Measurements from ENCODE around the gene PCBP3. TPM values are rescaled to one million over a fixed set of nuclear protein-coding genes. Genes with fewer than 3 reads are reported as not detected.

Gene PCBP3
- total and polyA plus RNA-seq, 4 donors, result 0.36 to 1.6 (median 0.42) TPM

DNA sequence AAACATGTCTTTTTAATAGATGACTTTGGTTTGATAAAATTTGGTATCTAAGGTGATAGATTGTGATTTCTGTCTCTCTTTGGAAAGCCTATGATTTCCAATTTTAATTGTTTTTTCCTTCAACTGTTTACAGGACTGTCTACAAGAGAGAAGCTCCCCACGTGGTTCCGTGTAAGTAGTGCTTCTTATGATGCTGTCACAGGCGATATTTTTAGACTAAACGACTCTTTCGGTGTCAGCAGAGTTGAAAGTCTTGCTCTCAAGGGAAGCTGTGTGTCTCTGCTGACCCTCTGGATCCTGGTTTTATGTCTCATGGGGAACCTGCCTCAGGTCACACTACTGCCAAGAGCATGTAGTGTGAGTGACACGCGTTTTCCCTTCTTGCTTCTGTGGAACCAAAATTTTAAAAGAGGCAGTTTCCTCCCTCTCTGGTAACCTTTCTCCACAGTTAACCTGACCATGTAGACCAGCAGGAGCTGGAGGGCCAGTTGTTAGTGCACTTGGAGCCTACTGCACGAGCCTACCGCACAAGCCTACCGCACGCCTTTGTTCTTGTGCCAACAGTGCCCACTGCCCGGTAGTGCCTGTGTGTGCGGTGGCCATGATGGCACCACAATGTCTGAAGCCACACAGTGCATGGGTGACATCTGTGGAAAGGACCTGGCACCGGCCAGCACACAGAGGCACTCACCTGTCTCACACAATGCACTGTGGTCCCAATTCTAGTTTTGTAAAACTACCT lies 91.9 kb downstream of the PCBP3 start:
- no peaks in the 10 kb centered on the region for H3K4me1 ChIP-seq (ENCODE audit: control insufficient read depth in 4 of 4, insufficient read depth in 4 of 4, low read length in 3 of 4)
- no peak overlapping the region for H3K4me3 ChIP-seq (ENCODE audit: low read depth in 1 of 3, low read length in 3 of 3)
- no peak overlapping the region for H3K27ac ChIP-seq (ENCODE audit: low read depth in 1 of 2, low read length in 2 of 2)
- no peaks in the 10 kb centered on the region for H3K9me3 ChIP-seq (ENCODE audit: control insufficient read depth in 4 of 4, low read length in 3 of 4)
- no peak for DNase-seq (ENCODE audit: low spot score)
- TF ChIP-seq EGR1 (IDR thresholded peaks at IDR 0.05; ENCODE audit: low read depth in 2 of 2), result no peak
- no peak for TF ChIP-seq TAF1 (conservative IDR thresholded peaks at IDR 0.05)
- no peak for TF ChIP-seq HNF4G (IDR thresholded peaks at IDR 0.05)
- TF ChIP-seq, protein P1, sequence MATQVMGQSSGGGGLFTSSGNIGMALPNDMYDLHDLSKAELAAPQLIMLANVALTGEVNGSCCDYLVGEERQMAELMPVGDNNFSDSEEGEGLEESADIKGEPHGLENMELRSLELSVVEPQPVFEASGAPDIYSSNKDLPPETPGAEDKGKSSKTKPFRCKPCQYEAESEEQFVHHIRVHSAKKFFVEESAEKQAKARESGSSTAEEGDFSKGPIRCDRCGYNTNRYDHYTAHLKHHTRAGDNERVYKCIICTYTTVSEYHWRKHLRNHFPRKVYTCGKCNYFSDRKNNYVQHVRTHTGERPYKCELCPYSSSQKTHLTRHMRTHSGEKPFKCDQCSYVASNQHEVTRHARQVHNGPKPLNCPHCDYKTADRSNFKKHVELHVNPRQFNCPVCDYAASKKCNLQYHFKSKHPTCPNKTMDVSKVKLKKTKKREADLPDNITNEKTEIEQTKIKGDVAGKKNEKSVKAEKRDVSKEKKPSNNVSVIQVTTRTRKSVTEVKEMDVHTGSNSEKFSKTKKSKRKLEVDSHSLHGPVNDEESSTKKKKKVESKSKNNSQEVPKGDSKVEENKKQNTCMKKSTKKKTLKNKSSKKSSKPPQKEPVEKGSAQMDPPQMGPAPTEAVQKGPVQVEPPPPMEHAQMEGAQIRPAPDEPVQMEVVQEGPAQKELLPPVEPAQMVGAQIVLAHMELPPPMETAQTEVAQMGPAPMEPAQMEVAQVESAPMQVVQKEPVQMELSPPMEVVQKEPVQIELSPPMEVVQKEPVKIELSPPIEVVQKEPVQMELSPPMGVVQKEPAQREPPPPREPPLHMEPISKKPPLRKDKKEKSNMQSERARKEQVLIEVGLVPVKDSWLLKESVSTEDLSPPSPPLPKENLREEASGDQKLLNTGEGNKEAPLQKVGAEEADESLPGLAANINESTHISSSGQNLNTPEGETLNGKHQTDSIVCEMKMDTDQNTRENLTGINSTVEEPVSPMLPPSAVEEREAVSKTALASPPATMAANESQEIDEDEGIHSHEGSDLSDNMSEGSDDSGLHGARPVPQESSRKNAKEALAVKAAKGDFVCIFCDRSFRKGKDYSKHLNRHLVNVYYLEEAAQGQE (IDR thresholded peaks at IDR 0.05), result no peak
- TF ChIP-seq NR2F2 (IDR thresholded peaks at IDR 0.05), result no peak
- no peak for TF ChIP-seq FOXA2 (IDR thresholded peaks at IDR 0.05)
- no peak for TF ChIP-seq JUND (IDR thresholded peaks at IDR 0.05)
- TF ChIP-seq RAD21 (IDR thresholded peaks at IDR 0.05), result no peak
- TF ChIP-seq, protein P2, sequence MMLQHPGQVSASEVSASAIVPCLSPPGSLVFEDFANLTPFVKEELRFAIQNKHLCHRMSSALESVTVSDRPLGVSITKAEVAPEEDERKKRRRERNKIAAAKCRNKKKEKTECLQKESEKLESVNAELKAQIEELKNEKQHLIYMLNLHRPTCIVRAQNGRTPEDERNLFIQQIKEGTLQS (IDR thresholded peaks at IDR 0.05), result no peak
- H3K36me3 ChIP-seq (ENCODE audit: control insufficient read depth in 4 of 4, insufficient read depth in 3 of 4, low read depth in 1 of 4, low read length in 3 of 4), result no peaks in the 10 kb centered on the region
- peaks cover 0 to 5% (median 0%) of the 10 kb centered on the region in 4 donors for H3K27me3 ChIP-seq (ENCODE audit: control insufficient read depth in 4 of 4, insufficient read depth in 4 of 4, low read length in 3 of 4)
- no peak overlapping the region for H3K9ac ChIP-seq (ENCODE audit: low read depth in 1 of 2, low read length in 2 of 2)
- WGBS, result 83% methylated on average over 14 of the region's 14 CpGs

DNA sequence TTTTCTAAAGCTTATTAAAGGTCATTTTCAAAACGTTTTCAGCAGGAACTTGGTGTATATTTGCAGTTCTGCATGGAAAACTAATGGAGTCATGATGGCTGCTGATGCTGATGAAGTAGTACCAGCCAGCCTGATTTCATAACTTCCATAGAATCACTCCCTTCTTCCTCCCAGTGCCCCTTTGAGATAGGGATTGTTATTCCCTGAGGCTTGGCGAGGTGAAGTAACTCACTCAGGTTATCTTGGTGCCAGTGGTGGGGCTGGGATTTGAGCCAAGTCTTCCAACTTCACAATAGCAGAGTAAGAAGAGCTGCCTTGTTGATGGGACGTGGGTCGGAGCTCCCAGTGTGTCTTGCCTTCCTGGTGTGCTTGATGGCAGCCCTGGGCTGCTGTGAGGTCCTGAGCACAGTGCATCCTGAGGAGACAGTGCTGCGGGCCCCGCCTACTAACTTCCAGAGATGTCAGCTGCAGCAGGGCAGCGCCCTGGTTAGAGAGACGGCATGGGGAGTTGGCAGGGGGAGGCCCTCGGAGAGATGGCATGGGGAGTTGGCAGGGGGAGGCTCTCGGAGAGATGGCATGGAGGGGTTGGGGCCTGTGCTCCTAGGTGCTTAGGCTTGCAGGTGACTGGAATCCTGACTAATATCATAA lies 92.6 kb downstream of the PCBP3 start:
- TF ChIP-seq SP1 (IDR thresholded peaks at IDR 0.05), result no peak
- no peak for TF ChIP-seq EGR1 (IDR thresholded peaks at IDR 0.05; ENCODE audit: low read depth in 2 of 2)
- TF ChIP-seq RXRA (IDR thresholded peaks at IDR 0.05), result no peak
- no peak for TF ChIP-seq JUND (IDR thresholded peaks at IDR 0.05)
- no peak for TF ChIP-seq GABPA (IDR thresholded peaks at IDR 0.05 in 1 of 2, conservative IDR thresholded peaks at IDR 0.05 in 1 of 2)
- TF ChIP-seq, protein P3, sequence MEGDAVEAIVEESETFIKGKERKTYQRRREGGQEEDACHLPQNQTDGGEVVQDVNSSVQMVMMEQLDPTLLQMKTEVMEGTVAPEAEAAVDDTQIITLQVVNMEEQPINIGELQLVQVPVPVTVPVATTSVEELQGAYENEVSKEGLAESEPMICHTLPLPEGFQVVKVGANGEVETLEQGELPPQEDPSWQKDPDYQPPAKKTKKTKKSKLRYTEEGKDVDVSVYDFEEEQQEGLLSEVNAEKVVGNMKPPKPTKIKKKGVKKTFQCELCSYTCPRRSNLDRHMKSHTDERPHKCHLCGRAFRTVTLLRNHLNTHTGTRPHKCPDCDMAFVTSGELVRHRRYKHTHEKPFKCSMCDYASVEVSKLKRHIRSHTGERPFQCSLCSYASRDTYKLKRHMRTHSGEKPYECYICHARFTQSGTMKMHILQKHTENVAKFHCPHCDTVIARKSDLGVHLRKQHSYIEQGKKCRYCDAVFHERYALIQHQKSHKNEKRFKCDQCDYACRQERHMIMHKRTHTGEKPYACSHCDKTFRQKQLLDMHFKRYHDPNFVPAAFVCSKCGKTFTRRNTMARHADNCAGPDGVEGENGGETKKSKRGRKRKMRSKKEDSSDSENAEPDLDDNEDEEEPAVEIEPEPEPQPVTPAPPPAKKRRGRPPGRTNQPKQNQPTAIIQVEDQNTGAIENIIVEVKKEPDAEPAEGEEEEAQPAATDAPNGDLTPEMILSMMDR (IDR thresholded peaks at IDR 0.05; ENCODE audit: low read depth, low read length, missing input control), result no peak
- TF ChIP-seq NR2F2 (IDR thresholded peaks at IDR 0.05), result no peak
- TF ChIP-seq, protein P4, sequence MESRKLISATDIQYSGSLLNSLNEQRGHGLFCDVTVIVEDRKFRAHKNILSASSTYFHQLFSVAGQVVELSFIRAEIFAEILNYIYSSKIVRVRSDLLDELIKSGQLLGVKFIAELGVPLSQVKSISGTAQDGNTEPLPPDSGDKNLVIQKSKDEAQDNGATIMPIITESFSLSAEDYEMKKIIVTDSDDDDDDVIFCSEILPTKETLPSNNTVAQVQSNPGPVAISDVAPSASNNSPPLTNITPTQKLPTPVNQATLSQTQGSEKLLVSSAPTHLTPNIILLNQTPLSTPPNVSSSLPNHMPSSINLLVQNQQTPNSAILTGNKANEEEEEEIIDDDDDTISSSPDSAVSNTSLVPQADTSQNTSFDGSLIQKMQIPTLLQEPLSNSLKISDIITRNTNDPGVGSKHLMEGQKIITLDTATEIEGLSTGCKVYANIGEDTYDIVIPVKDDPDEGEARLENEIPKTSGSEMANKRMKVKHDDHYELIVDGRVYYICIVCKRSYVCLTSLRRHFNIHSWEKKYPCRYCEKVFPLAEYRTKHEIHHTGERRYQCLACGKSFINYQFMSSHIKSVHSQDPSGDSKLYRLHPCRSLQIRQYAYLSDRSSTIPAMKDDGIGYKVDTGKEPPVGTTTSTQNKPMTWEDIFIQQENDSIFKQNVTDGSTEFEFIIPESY (IDR thresholded peaks at IDR 0.05), result no peak
- TF ChIP-seq FOXA2 (IDR thresholded peaks at IDR 0.05), result no peak
- no peak for TF ChIP-seq FOXA1 (IDR thresholded peaks at IDR 0.05)
- TF ChIP-seq, protein P1 (IDR thresholded peaks at IDR 0.05), result no peak
- TF ChIP-seq HNF4A (conservative IDR thresholded peaks at IDR 0.05), result no peak
- no peak for TF ChIP-seq RAD21 (IDR thresholded peaks at IDR 0.05)
- no peak for TF ChIP-seq YY1 (IDR thresholded peaks at IDR 0.05)
- TF ChIP-seq, protein P2 (IDR thresholded peaks at IDR 0.05), result no peak
- TF ChIP-seq, protein P5, sequence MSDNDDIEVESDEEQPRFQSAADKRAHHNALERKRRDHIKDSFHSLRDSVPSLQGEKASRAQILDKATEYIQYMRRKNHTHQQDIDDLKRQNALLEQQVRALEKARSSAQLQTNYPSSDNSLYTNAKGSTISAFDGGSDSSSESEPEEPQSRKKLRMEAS (IDR thresholded peaks at IDR 0.05), result no peak
- 69% methylated on average over 10 of the region's 10 CpGs for WGBS

More for the DNA sequence above, 92.6 kb downstream of the PCBP3 start:
- peaks cover 0 to 5% (median 0%) of the 10 kb centered on the region in 4 donors for H3K27me3 ChIP-seq (ENCODE audit: control insufficient read depth in 4 of 4, insufficient read depth in 4 of 4, low read length in 3 of 4)
- H3K9me3 ChIP-seq (ENCODE audit: control insufficient read depth in 4 of 4, low read length in 3 of 4), result no peaks in the 10 kb centered on the region
- no peaks in the 10 kb centered on the region for H3K4me1 ChIP-seq (ENCODE audit: control insufficient read depth in 4 of 4, insufficient read depth in 4 of 4, low read length in 3 of 4)
- DNase-seq (ENCODE audit: low spot score), result no peak
- no peak overlapping the region for H3K4me3 ChIP-seq (ENCODE audit: low read depth in 1 of 3, low read length in 3 of 3)
- no peak overlapping the region for H3K27ac ChIP-seq (ENCODE audit: low read depth in 1 of 2, low read length in 2 of 2)
- no peak overlapping the region for H3K9ac ChIP-seq (ENCODE audit: low read depth in 1 of 2, low read length in 2 of 2)
- H3K36me3 ChIP-seq (ENCODE audit: control insufficient read depth in 4 of 4, insufficient read depth in 3 of 4, low read depth in 1 of 4, low read length in 3 of 4), result no peaks in the 10 kb centered on the region
